Natural killer cell (primary cell): Measurements from ENCODE around the gene ADAMTS14. TPM values are rescaled to one million over a fixed set of nuclear protein-coding genes. Genes with fewer than 3 reads are reported as not detected.
"Not testable (repeated sequence)": the region's sequence is repeated elsewhere in the genome, so short reads cannot be mapped to it uniquely, and the experiment has no call there.

Experiments
- ATAC-seq, 3 donors: fragments of 150-1000 bp in 2 of 3; fragments of 200-7000 bp in 1 of 3; cut with Tn5 transposase; 1 replicate in 1 of 3; 2 replicates in 2 of 3; pipeline ENCODE4 v1.10.0; 2021; ENCODE audit warnings: mild to moderate bottlenecking in 2 of 3, moderate library complexity in 2 of 3
- DNase-seq, 2 donors: peaks; one replicate each; pipeline versions ENCODE4 v3.0.0 to v3.0.0-alpha.2; 2013 to 2021; ENCODE audit warnings: mixed read lengths in 1 of 2
- H3K27ac ChIP-seq: one replicate; pipeline ENCODE4 v1.5.1; 2013; ENCODE audit warnings: mild to moderate bottlenecking, low read length
- H3K27me3 ChIP-seq: one replicate; pipeline ENCODE4 v1.6.1; 2013; ENCODE audit warnings: low read length; ENCODE audit not compliant: control insufficient read depth, insufficient read depth
- H3K36me3 ChIP-seq: one replicate; pipeline ENCODE4 v1.6.1; 2013; ENCODE audit warnings: low read length; ENCODE audit not compliant: control insufficient read depth, insufficient read depth
- H3K4me1 ChIP-seq: one replicate; pipeline ENCODE4 v1.6.1; 2013; ENCODE audit warnings: low read length; ENCODE audit not compliant: control insufficient read depth, insufficient read depth
- H3K4me3 ChIP-seq: one replicate; pipeline ENCODE4 v1.5.1; 2013; ENCODE audit warnings: low read length
- H3K9me3 ChIP-seq: one replicate; pipeline ENCODE4 v1.6.1; 2013; ENCODE audit warnings: low read length; ENCODE audit not compliant: control insufficient read depth, insufficient read depth
- H3K27ac Mint-ChIP-seq, 2 donors: one replicate each; pipeline ENCODE4 v1.8.0; 2022; ENCODE audit warnings: mild to moderate bottlenecking in 2 of 2, mixed read lengths in 2 of 2, moderate library complexity in 1 of 2
- H3K27me3 Mint-ChIP-seq, 2 donors: one replicate each; pipeline ENCODE4 v1.8.0; 2022; ENCODE audit warnings: low read depth in 2 of 2, mixed read lengths in 2 of 2
- H3K36me3 Mint-ChIP-seq: one replicate; pipeline ENCODE4 v1.8.0; 2022; ENCODE audit warnings: mixed read lengths
- H3K4me1 Mint-ChIP-seq, 2 donors: one replicate each; pipeline ENCODE4 v1.8.0; 2022; ENCODE audit warnings: mixed read lengths in 2 of 2
- H3K4me3 Mint-ChIP-seq: one replicate; pipeline ENCODE4 v1.8.0; 2022; ENCODE audit warnings: mild to moderate bottlenecking, moderate library complexity, mixed read lengths
- H3K9me3 Mint-ChIP-seq, 2 donors: one replicate each; pipeline ENCODE4 v1.8.0; 2022; ENCODE audit warnings: mixed read lengths in 2 of 2
- CTCF ChIP-seq: fragments of 200-600 bp; IDR thresholded peaks from one replicate; pipeline ENCODE4 v1.8.0; 2022; ENCODE audit warnings: antibody characterized with exemption
- WGBS: methylation state at CpG from one replicate; pipeline ENCODE4 v1.1.7; 2013; ENCODE audit warnings: missing lambda C conversion rate; ENCODE audit not compliant: insufficient coverage; 5-methylcytosine and 5-hydroxymethylcytosine counted together
- intact Hi-C: fragments of 100-400 bp; cut with micrococcal nuclease; formaldehyde crosslinking; loops from one replicate; pipeline ENCODE4 v1.14.2; 2022
- total RNA-seq, 4 donors: library from RNA; stranded (reverse); fragments of 120-200 nt in 1 of 4; gene quantifications; one replicate each; pipeline versions ENCODE4 v1.2.3 to v1.2.4, GENCODE V29; 2013 to 2022

ADAMTS14 gene
- total RNA-seq, 3 donors from 2014 or later (not counting 1 experiment from before 2014, with no cell fraction given): 0.70 to 1.5 (median 1.1) TPM

- H3K27me3 Mint-ChIP-seq: peaks cover 0 to 3% of the 10 kb centered on the region in 2 donors
- DNase-seq (no peak), ATAC-seq (no peak)
- H3K4me3 ChIP-seq: no peak overlapping the region
- intact Hi-C loops: no loop called here
- 92% methylated on average over 8 of the region's 8 CpGs for WGBS
- H3K27ac Mint-ChIP-seq: no peak overlapping the region
- no peaks in the 10 kb centered on the region for H3K36me3 ChIP-seq
- no peak overlapping the region for H3K4me3 Mint-ChIP-seq
- H3K4me1 ChIP-seq: no peaks in the 10 kb centered on the region
- no peaks in the 10 kb centered on the region for H3K4me1 Mint-ChIP-seq
- no peak overlapping the region for H3K27ac ChIP-seq
- H3K27me3 ChIP-seq: no peaks in the 10 kb centered on the region
- no peaks in the 10 kb centered on the region for H3K36me3 Mint-ChIP-seq
- H3K9me3 Mint-ChIP-seq: no peaks in the 10 kb centered on the region
- TF ChIP-seq CTCF: no peak
- no peaks in the 10 kb centered on the region for H3K9me3 ChIP-seq
Measured at GRCh38 chr10:70765794-70766594, 93.7 kb downstream of the ADAMTS14 start.

GRCh38 chr10:70768026-70768685 lies 95.8 kb downstream of the ADAMTS14 start:
- ATAC-seq, DNase-seq, H3K27ac Mint-ChIP-seq, H3K27me3 ChIP-seq, H3K4me3 Mint-ChIP-seq, H3K4me1 Mint-ChIP-seq, H3K4me1 ChIP-seq, H3K36me3 Mint-ChIP-seq, H3K36me3 ChIP-seq, H3K9me3 ChIP-seq, H3K27me3 Mint-ChIP-seq, H3K27ac ChIP-seq, H3K4me3 ChIP-seq, H3K9me3 Mint-ChIP-seq, intact Hi-C loops: not testable (repeated sequence)
- WGBS: 88% methylated on average over 6 of the region's 6 CpGs

- intact Hi-C loops: no loop called here
- peaks cover 0 to 3% of the 10 kb centered on the region in 2 donors for H3K27me3 Mint-ChIP-seq
- no peak overlapping the region for H3K27ac Mint-ChIP-seq
- H3K4me3 ChIP-seq: no peak overlapping the region
- H3K27ac ChIP-seq: no peak overlapping the region
- no peaks in the 10 kb centered on the region for H3K9me3 Mint-ChIP-seq
- DNase-seq (peak in 1 of 2 donors; percentile 3), ATAC-seq (no peak)
- H3K4me3 Mint-ChIP-seq: no peak overlapping the region
- no peaks in the 10 kb centered on the region for H3K4me1 ChIP-seq
- no peaks in the 10 kb centered on the region for H3K36me3 Mint-ChIP-seq
- no peaks in the 10 kb centered on the region for H3K36me3 ChIP-seq
- peaks cover 0 to 4% of the 10 kb centered on the region in 2 donors for H3K4me1 Mint-ChIP-seq
- H3K9me3 ChIP-seq: no peaks in the 10 kb centered on the region
- H3K27me3 ChIP-seq: no peaks in the 10 kb centered on the region
- TF ChIP-seq CTCF: no peak
- WGBS: 62% methylated on average over 3 of the region's 4 CpGs
Measured at GRCh38 chr10:70769121-70769520, 96.8 kb downstream of the ADAMTS14 start.

- no peak overlapping the region for H3K27ac ChIP-seq
- H3K27ac Mint-ChIP-seq: no peak overlapping the region
- TF ChIP-seq CTCF: no peak
- ATAC-seq: no peak
- no peaks in the 10 kb centered on the region for H3K4me1 ChIP-seq
- peaks cover 0 to 3% of the 10 kb centered on the region in 2 donors for H3K27me3 Mint-ChIP-seq
- no peaks in the 10 kb centered on the region for H3K36me3 Mint-ChIP-seq
- no peaks in the 10 kb centered on the region for H3K9me3 ChIP-seq
- no peak overlapping the region for H3K4me3 ChIP-seq
- H3K36me3 ChIP-seq: no peaks in the 10 kb centered on the region
- intact Hi-C loops: no loop called here
- 100% methylated on average over 1 of the region's 2 CpGs for WGBS
- H3K4me3 Mint-ChIP-seq: no peak overlapping the region
- DNase-seq: no peak
- no peaks in the 10 kb centered on the region for H3K9me3 Mint-ChIP-seq
- H3K27me3 ChIP-seq: no peaks in the 10 kb centered on the region
- H3K4me1 Mint-ChIP-seq: peaks cover 0 to 4% of the 10 kb centered on the region in 2 donors
Measured at GRCh38 chr10:70770001-70770400, 97.7 kb downstream of the ADAMTS14 start.

- H3K4me3 Mint-ChIP-seq, ATAC-seq, H3K4me3 ChIP-seq: not testable (repeated sequence)
Measured at GRCh38 chr10:70770516-70770915, 98.2 kb downstream of the ADAMTS14 start.

More at GRCh38 chr10:70770516-70770915, 98.2 kb downstream of the ADAMTS14 start:
- H3K27ac ChIP-seq, H3K27ac Mint-ChIP-seq, H3K9me3 Mint-ChIP-seq, H3K27me3 ChIP-seq, H3K4me1 ChIP-seq, H3K4me1 Mint-ChIP-seq, H3K36me3 Mint-ChIP-seq, H3K36me3 ChIP-seq, intact Hi-C loops, H3K27me3 Mint-ChIP-seq, H3K9me3 ChIP-seq: not testable (repeated sequence)
- 92% methylated on average over 7 of the region's 7 CpGs for WGBS
- DNase-seq: peak in 1 of 2 donors; percentile 4
